ENCODE results near the gene SCNN1G. TPM values are rescaled to one million over a fixed set of nuclear protein-coding genes. Genes with fewer than 3 reads are reported as not detected.

SCNN1G gene
- total and polyA plus RNA-seq, 2 of the 13 experiments (the other 11 are each of a cell fraction or from before 2014, with no cell fraction given) = not detected

DNA sequence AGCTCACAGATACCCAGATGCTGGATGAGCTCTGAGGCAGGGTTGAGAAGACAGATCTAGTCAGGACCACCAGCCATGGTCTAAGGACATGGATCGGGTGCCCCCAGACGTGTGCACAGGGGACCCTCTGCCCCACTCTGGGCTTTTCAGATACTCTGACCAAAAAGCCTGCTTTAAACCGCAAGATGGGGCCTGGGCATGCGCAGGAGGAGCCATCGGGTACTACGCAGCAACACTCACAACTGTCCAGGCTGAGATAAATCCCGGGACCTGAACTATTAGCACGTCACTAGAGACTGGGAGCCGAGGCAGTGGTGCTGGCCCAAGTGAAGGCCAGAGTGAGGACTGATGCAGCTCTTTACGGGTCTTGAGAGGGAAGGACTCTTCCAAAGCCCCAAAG lies 32.9 kb downstream of the SCNN1G start:
- Histone ChIP-seq H3K9me3 (ENCODE audit: low read length) (no peaks in the 10 kb centered on the region), H3K36me3 (replicated peaks in 1 of 2; ENCODE audit: control insufficient read depth in 1 of 2, insufficient read depth in 2 of 2, low read length in 2 of 2) (no peaks in the 10 kb centered on the region), H3K4me3 (replicated peaks in 1 of 3; ENCODE audit: insufficient read depth in 1 of 3, low read depth in 2 of 3, low read length in 3 of 3) (no peak overlapping the region), H3K4me1 (ENCODE audit: insufficient read depth, low read length) (no peaks in the 10 kb centered on the region), H3K27me3 (ENCODE audit: control insufficient read depth in 1 of 2, insufficient read depth in 2 of 2, low read length in 2 of 2) (peaks cover 1 to 32% of the 10 kb centered on the region in 2 experiments; a peak in 2 of 5 replicates), H2AFZ (ENCODE audit: low read length) (no peak overlapping the region), H3K9ac (ENCODE audit: insufficient read depth, low read depth, low read length) (no peak overlapping the region), H4K20me1 (ENCODE audit: insufficient read depth, low read length) (no peaks in the 10 kb centered on the region), H3K4me2 (ENCODE audit: low read depth, low read length) (no peak overlapping the region), H3K27ac (ENCODE audit: extremely low read length, insufficient read depth, low read length) (no peak overlapping the region), H3K79me2 (ENCODE audit: insufficient read depth, low read length) (no peaks in the 10 kb centered on the region)
- CTCF ChIA-PET (ENCODE audit: low intra/inter-chr PET ratio, low total read pairs) = no interaction called here
- in situ Hi-C loops (cut with HindIII; ENCODE audit: extremely low pct_ligation_motif_present, low pct_unique_long_range_greater_than_20kb) (no loop called here), intact Hi-C loops (cut with micrococcal nuclease; ENCODE audit: unreplicated experiment) (no loop called here)
- no TSS peak for BruUV-seq (replicated peaks)
- no peak; the same call in 2 of the 3 replicates for ATAC-seq
- no peak for FAIRE-seq
- WGBS (ENCODE audit: low lambda C conversion rate) = 29% methylated on average over 9 of the region's 10 CpGs
- DNase-seq (ENCODE audit: low spot score) = no peak
- TF ChIP-seq, protein P1, sequence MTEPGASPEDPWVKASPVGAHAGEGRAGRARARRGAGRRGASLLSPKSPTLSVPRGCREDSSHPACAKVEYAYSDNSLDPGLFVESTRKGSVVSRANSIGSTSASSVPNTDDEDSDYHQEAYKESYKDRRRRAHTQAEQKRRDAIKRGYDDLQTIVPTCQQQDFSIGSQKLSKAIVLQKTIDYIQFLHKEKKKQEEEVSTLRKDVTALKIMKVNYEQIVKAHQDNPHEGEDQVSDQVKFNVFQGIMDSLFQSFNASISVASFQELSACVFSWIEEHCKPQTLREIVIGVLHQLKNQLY (CRISPR knock-in tag; IDR thresholded peaks at IDR 0.05) = no peak
- TF ChIP-seq ZNF326 (CRISPR knock-in tag; IDR thresholded peaks at IDR 0.05; ENCODE audit: borderline replicate concordance) (no peak), ELF1 (CRISPR knock-in tag; IDR thresholded peaks at IDR 0.05) (no peak), ZNF670 (CRISPR knock-in tag; IDR thresholded peaks at IDR 0.05; ENCODE audit: borderline replicate concordance) (no peak), ATAD3A (CRISPR knock-in tag; IDR thresholded peaks at IDR 0.05) (no peak), IRF2 (CRISPR knock-in tag; IDR thresholded peaks at IDR 0.05) (no peak), ZNF414 (CRISPR knock-in tag; IDR thresholded peaks at IDR 0.05) (no peak), CSRNP2 (CRISPR knock-in tag; conservative IDR thresholded peaks at IDR 0.05; ENCODE audit: low read depth) (no peak), ETV5 (CRISPR knock-in tag; IDR thresholded peaks at IDR 0.05; ENCODE audit: borderline replicate concordance) (no peak), ZNF749 (CRISPR knock-in tag; IDR thresholded peaks at IDR 0.05; ENCODE audit: borderline replicate concordance) (no peak), KAT7 (CRISPR knock-in tag; IDR thresholded peaks at IDR 0.05; ENCODE audit: borderline replicate concordance) (no peak)
- TF ChIP-seq, protein P2, sequence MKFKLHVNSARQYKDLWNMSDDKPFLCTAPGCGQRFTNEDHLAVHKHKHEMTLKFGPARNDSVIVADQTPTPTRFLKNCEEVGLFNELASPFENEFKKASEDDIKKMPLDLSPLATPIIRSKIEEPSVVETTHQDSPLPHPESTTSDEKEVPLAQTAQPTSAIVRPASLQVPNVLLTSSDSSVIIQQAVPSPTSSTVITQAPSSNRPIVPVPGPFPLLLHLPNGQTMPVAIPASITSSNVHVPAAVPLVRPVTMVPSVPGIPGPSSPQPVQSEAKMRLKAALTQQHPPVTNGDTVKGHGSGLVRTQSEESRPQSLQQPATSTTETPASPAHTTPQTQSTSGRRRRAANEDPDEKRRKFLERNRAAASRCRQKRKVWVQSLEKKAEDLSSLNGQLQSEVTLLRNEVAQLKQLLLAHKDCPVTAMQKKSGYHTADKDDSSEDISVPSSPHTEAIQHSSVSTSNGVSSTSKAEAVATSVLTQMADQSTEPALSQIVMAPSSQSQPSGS (CRISPR knock-in tag; IDR thresholded peaks at IDR 0.05) = no peak
- POLR2A ChIA-PET = no interaction called here

Data from HepG2 (cell line).